HG02588 (cell line): ENCODE results near the gene RIBC2.
"Not testable (repeated sequence)": the region's sequence is repeated elsewhere in the genome, so short reads cannot be mapped to it uniquely, and the experiment has no call there.

ENCODE experiments used
- ATAC-seq: cut with Tn5 transposase; IDR thresholded peaks from one replicate; pipeline ENCODE4 v1.9.1; 2021; ENCODE audit warnings: mild to moderate bottlenecking, moderate library complexity; ENCODE audit not compliant: unreplicated experiment

RIBC2 gene

DNA sequence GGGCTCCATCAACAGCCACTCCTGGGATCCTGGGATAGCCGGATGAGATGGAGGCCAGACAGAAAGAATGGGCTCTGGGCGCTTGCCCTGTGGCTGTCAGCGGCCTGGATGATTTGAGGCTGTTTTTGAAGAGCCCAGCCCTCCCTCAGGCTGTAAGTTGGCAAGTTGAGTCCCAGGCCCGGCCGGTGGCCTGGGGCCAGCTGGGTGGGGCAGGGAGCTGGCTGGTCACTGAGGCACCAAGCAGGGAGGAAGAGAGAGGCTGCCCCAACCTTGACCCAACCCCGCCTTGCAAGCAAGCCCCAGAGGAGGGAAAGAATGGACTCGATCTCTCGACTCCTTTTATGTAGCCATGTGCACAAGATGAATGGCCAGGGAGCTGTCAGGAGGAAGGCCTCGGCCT is 34.9 kb downstream of the RIBC2 start:
- no peak for ATAC-seq

DNA sequence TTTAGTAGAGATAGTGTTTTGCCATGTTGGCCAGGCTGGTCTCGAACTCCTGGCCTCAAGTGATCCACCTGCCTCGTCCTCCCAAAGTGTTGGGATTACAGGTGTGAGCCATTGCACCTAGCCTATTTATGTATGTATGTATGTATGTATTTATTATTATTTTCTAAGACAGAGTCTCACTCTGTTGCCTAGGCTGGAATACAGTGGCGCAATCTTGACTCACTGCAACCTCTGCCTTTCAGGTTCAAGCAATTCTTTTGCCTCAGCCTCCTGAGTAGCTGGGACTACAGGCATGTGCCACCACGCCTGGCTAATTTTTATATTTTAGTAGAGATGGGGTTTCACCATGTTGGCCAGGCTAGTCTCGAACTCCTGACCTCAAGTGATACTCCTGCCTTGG is 35.9 kb downstream of the RIBC2 start:
- not testable (repeated sequence) for ATAC-seq

DNA sequence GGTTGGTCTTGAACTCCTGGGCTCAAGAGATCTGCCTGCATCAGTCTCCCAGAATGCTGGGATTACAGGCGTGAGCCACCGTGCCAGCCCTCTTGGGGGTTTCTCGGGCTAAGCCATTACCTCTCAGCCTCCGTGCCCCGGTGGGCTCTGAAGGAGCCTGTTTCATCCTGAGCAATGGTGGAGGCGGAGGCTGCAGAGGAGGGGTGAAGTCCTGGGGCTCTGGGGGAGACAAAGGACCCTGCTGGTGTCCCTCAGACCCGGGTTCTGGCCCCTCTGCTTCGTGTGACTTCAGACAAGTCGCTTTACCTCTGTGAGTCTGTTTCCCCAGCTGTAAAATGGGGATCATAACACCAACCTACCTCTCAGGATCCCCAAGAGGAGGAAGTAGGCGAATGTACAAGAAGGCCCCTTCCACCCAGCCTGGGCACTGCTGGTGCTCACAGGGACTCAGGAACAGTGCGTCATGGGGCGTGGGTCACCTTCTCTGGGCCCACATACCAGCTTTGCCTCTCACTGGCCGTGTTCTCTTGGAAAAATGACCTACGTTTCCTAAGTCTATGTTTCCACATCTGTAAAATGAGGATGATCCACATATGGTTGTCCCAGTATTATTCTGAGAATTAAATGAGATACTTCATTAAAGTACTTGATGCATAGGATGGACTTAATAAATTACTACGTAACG is 36.8 kb downstream of the RIBC2 start:
- no peak for ATAC-seq

DNA sequence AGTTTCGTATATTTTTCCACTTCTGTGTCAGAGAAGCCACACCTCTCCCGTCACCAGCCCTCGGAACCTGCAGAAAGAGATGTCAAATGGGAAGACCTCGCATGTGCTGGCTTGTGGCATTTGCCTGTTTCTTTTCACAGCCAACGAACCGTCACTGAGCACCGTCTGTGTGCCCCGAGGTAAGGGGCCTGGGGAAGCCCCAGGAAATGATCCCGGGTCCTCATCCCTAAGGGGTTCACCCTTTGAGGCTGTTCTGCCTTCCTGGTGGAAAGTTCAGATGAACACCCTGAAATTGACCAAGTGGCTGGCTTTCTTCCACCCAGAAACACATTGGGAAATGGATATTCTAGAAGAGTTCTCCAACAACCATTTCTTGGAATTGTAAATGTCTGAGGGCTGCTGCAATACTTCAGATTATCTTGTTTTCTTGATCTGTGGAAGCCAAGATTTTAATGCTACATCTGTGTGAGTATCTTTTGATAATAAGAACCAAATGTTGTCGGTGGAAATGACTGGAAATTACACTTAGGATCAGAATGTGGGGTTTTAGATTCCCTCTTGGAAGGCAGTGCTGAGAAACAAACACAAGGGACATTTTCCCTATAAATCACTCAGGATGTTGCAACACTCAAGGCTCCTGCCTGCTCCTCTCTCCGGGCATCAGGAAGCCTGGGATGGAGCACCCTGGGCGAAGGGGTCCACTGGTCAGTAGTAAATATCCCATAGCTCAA is 37.6 kb downstream of the RIBC2 start:
- ATAC-seq = no peak

DNA sequence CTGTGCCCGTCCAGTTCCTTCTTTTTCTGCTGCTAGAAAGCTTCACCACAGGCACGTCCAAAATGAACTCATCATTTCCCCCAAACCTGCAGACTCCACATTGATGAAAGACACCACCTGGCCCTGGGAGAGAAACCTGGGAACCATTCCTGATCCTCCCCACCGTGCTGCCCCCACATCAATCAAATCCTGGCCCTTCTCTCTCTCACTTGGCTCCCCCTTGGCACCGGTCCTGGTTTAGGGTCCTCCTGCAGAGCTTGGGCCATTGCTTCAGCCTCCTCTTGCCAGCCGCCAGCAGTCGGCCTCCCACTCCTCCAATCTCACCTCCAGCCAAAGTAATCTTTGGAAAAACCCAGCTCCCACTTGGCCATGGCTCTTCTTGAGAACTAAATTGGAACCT is 38.5 kb downstream of the RIBC2 start:
- no peak for ATAC-seq

DNA sequence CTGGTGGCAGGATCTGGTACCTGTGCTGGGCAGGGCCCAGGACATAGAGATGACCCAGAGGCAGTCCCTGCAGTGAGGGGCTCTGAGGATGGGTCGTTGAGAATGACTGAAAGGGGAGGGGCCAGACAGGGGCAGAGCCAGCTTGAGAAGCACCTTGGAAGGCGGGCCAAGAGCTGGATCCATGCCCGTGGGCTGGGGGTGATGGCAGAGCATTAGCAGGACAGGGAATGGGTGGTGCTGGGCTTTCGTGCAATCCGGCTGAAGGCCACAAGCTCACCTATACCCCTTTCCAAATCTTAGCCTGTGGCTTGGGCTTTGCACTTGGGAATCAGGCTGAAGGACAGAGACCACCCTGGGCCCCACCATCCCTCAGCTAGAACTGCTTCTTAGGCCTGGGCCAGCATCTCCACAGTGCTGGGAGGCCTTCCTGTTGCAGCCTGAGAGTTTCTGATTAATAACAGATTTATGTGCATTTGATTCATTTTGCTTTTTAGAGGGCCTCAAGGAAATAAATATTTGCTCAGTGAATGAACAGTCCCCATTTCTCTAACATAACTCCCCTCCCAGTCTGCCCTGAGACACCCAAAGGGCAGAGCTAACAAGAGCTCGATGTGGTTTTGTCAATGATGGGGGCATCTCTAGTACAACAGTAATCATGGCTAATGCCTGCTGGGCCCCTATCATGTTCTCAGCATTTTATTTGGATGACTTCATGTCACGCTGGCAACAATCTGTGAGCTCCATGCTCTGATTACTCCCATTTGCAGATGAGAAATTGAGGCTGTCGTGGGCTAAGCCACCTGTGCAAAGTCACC is 39.3 kb downstream of the RIBC2 start:
- no peak for ATAC-seq

DNA sequence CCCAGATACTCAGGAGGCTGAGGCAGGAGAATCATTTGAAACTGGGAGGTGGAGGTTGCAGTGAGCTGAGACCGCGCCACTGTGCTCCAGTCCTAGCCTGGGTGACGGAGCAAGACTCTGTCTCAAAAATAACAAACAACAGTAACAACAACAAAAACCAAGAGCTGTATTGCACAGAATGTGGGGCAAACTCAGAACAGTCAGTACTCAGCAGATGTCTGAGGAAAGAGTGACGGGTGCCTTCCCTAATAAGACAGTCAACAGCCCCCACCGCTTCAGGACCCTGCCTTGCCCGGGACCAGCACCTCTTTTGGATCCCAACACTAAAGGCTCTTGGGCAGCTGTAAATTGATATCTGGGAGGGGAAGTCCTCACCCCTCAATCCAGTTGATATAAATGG is 40.3 kb downstream of the RIBC2 start:
- ATAC-seq = no peak

DNA sequence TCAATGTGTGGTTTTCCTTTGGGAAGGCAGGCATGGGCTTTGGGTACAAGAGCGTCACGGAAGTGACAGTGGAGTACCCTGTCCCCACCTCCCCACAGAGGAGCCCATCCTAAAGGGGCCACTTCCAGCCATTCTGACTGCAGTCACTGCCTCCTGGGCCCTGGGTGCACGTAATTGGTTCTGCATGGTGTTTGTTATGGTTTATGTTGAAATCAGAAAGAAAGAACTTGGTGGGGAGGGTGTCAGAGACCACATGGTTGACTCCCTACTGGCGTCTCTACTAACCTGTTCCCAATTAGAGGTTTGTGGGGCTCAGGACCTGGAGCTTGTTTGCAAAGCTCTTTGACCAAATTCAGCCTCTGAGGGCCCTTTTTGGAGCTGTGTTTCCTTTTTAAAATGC is 40.8 kb downstream of the RIBC2 start:
- ATAC-seq = no peak

DNA sequence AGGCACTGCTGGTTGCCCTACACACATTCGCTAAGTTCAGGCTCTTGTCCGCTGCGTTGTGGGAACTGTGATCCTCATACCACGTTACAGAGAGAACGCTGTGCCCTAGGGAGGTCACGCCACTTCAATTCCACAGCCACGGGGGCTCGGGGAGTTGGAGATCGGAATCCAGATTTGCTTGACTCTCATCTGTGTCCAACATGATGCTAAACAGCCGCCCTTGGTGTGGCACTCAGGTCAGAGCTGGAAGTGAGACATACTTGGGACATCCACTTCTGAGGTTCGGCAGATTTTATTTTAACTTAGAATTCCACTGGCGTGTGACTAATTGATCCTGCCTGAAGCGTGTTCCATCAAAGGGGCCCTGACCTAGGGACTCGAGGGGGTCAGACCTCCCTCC is 41.7 kb downstream of the RIBC2 start:
- no peak for ATAC-seq

DNA sequence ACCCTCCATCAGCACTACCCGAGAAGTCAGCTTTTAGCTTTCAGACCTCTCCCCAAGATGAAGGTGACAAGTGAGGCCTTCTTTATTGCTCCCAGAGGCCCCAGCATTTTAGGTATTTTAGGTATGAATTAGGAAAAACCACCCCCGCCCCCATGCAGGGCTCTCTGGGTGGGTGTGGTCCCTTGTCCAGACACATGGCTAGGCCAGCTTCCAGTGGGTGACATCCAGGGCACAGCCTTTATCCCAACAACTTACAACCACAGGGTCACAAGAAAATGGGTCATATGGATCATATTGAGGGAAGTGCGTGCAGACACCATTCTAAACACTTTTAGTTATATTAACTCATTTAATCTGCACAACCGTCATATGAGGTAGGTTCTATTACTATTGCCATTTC is 42.1 kb downstream of the RIBC2 start:
- no peak for ATAC-seq

DNA sequence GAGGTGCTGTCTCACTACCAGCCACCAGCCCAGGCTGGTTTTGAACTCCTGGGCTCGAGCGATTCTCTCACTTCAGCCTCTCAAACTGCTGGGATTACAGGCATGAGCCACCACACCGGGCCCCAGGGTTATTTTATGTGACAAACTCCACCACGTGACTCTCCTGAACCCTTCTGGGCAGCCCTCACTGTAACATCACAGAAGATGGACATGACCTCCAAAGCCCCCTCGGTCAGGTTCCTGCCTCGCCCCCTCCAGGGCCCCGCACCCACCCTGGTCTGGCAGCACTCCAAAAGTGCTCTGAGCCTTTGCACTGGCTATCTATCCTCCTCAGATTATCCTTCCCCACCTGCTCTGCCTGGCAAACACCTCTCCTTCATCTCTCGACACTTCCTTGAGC is 43.3 kb downstream of the RIBC2 start:
- ATAC-seq = no peak

DNA sequence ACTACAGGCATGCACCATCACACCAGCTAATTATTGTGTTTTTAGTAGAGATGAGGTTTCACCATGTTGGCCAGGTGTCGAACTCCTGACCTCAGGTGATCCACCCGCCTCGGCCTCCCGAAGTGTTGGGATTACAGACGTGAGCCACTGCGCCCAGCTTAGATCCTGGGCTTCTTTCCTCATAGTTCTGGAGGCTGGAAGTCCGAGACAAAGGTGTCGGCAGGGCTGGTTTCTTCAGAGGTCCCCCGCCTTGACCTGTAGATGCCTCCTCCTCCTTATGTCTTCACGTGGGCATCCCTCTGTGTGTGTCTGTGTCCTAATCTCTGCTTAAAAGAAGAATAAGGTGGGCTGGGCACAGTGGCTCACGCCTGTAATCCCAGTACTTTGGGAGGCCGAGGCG is 45.0 kb downstream of the RIBC2 start:
- ATAC-seq = no peak

DNA sequence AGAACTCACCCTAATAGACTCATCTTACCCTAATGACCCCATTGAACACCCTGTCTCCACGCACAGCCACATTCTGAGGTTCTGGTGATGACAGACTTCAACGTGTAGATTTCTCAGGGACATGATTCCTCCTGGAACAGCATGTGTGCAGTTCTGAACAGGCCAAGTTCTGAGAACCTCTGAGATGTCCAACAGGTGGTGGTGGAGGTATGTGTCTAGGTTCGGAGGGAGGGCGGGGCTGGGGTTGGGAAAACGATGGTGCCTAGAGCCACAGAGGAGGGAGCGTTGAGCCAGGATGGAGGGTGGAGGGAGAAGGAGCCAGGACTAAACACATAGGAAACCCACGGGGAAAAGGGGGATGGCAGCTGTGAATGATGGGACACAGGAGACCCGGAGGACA is 45.7 kb downstream of the RIBC2 start:
- ATAC-seq = no peak

DNA sequence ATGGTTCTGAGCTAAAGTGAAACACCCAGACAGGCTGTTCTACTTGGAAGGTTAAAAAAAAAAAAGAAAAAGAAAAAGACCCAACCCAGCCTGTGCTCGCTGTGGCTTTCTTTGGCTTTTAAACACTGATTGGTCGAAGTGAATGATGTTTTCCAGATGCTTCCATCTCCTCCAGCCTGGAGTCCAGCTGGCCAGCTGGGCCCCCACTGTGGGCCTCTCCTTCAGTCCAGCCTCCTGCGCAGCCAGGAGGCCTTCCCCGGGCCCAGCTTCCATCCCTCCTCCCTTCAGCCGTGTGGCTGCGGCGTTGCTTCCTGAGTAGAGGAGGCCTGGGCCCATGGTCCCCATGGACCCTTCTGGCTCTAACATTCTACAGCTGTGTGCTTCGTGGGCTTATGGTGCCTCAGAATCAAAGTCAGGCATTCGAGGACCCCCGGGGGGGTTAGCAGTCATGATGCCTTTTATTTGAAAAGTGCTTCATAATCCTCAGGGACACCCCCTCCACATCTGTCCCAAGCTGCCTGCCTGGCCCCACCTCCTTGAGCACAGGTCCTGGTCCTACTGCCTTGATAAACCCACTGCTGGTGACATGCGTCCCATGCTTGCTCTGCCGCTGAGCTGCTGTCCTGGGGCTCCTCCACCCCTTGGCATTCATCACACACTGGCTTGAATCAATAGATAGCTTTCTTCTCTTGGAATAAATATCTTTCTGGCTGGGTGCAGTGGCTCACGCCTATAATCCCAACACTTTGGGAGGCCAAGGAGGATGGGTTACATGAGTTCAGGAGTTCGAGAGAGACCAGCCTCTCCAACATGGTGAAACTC is 47.0 kb downstream of the RIBC2 start:
- ATAC-seq = no peak

DNA sequence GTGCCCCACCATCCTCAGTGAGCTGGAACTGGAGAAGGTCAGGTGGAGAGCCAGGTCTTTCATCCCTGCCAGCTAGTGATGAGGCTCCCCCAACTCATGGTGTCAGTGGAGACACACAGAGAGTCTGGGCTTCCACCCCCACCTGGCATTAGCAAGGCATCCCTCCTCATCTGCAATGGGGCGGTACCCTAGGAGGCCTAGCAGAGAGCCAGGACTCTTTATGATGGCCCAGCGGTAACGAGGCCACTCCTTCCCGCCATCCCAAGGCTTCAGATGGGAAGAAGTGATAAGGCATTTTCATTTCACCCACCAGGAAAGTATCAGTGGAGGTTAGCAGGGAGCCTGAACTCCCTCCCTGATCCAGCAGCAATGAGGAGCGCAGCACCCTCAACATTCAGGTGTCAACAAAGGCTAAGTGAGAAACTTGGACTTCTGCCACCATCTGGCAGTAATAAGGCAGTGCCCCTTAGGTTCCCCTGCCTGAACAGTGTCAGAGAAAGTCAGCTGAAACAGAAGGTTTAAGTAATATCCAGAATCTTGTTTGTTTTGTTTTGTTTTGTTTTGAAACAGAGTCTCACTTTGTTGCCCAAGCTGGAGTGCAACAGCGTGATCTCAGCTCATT is 48.7 kb downstream of the RIBC2 start:
- no peak for ATAC-seq

DNA sequence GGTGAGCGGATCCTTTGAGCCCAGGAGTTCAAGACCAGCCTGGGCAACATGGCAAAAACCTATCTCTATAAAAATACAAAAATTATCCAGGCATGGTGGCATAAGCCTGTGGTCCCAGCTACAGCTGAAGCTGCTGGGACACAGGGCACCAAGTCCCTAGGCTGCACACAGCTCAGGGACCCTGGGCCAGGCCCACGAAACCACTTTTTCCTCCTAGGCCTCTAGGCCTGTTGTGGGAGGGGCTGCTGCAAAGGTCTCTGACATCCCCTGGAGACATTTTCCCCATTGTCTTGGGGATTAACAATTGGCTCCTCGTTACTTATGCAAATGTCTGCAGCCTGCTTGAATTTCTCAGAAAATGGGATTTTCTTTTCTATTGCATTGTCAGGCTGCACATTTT is 50.2 kb downstream of the RIBC2 start:
- not testable (repeated sequence) for ATAC-seq

DNA sequence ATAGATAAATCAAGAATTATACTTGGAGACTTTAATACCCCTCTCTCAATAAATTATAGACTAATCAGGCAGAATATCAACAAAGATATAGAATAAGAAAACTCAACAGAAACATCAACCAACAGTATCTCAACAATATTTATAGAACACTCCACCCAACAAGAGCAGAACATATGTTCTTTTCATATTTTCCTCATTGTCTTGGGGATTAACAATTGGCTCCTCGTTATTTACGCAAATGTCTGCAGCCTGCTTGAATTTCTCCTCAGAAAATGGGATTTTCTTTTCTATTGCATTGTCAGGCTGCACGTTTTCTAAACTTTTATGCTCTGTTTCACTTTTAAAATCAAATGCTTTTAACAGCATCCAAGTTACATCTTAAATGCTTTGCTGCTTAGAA is 52.1 kb downstream of the RIBC2 start:
- no peak for ATAC-seq

DNA sequence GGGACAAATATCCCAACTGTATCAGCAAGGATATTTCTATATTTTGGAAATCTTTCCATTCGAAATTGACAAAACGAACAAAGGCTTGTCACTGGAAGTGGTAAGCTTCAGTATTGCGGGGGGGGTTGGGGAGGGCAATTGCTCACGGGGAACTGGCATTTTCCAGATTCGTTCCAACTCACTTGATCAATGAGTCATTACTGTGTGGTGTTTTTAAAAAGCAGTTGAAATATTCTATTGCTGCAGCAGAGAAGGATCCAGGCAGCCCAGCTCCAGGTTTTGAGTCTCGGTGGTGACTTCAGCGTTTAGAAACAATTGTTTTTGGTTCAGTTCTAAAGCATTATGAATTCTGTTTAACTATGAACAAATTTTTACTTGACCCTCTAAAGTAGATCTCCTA is 55.4 kb downstream of the RIBC2 start:
- no peak for ATAC-seq

DNA sequence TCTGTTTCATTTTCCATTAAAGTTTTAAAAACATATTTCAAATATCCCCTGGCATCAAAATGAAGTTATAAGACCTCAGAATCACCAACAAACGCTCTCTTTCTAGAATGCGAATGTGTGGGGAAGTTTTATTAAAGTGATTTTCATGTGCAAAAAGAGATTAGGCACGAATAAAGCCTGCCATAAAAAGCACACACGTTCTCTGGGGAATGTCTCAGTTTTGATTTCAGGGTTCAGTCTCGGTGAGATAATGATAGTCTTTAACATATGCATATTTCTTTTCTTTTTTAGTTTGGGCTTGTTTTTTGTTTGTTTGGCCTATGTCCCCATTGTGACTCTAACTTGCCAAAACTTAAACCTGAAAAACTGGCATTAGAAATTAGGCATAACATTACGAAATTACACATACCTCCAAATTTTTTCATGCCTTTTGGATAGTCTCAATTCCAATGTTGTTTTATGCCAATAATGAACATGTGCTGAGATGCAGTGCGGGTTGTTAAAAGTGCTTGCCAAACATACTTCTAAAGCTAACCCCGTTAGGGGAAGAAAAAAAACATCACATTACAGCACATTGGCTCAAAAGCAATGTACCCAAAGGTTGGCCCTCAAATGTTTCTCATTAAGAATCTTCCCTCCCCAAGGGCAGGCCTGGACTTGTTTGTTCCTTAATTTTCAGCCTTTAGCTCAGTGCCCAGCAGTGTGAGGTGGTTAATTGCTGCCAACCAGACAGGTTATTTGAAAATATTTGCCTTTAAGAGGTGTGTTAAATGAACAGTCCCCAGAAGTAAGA is 56.0 kb downstream of the RIBC2 start:
- no peak for ATAC-seq

DNA sequence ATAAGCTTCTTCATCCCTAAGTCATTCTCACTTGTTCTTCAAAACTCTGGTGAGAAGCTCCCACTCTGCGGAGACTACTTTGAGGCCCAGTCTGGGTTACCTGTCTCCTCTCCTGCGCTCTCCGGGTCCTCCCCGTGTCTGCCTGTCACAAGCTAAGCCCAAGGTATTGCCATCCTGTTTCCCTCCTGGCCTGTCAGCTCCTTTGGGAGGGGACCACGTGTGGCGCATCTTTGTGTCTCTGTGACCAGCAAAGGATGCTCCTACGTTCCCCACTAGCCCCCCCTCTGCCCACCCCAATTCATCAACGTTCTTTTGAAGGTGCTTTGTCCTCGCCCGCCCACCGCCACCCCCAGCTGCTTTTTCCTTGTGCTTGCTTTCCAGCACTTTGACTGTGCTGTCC is 57.4 kb downstream of the RIBC2 start:
- ATAC-seq = no peak
